HG03139 (cell line): Measurements from ENCODE around the gene THOC1.

ENCODE experiments used
- ATAC-seq: cut with Tn5 transposase; IDR thresholded peaks from one replicate; pipeline ENCODE4 v1.9.1; 2021; ENCODE audit not compliant: unreplicated experiment

THOC1 gene

GRCh38 chr18:275486-275885 is 7.6 kb upstream of the THOC1 start:
- no peak for ATAC-seq

GRCh38 chr18:274313-274712 is 6.5 kb upstream of the THOC1 start:
- ATAC-seq = no peak

- ATAC-seq = no peak
Observed at GRCh38 chr18:273525-273924, 5.7 kb upstream of the THOC1 start.

GRCh38 chr18:272650-273049 is 4.8 kb upstream of the THOC1 start:
- ATAC-seq = no peak

GRCh38 chr18:269480-270095 is 1.7 kb upstream of the THOC1 start:
- ATAC-seq = no peak

- peak; percentile 15 for ATAC-seq
Observed at GRCh38 chr18:267380-267687, 513 bp downstream of the THOC1 start.

GRCh38 chr18:261398-262073 is 6.3 kb downstream of the THOC1 start:
- no peak for ATAC-seq

- ATAC-seq = no peak
Observed at GRCh38 chr18:260547-260946, 7.3 kb downstream of the THOC1 start.

GRCh38 chr18:255171-255570 is 12.7 kb downstream of the THOC1 start:
- no peak for ATAC-seq

GRCh38 chr18:253121-253520 is 14.7 kb downstream of the THOC1 start:
- ATAC-seq = no peak

- ATAC-seq = no peak
Observed at GRCh38 chr18:251572-251971, 16.3 kb downstream of the THOC1 start.

- no peak for ATAC-seq
Observed at GRCh38 chr18:250685-251084, 17.2 kb downstream of the THOC1 start.

GRCh38 chr18:248053-248452 is 19.8 kb downstream of the THOC1 start:
- no peak for ATAC-seq

- no peak for ATAC-seq
Observed at GRCh38 chr18:245282-245847, 22.5 kb downstream of the THOC1 start.

GRCh38 chr18:240175-240574 is 27.7 kb downstream of the THOC1 start:
- no peak for ATAC-seq

- no peak for ATAC-seq
Observed at GRCh38 chr18:231563-231962, 36.3 kb downstream of the THOC1 start.

GRCh38 chr18:228586-228985 is 39.3 kb downstream of the THOC1 start:
- ATAC-seq = no peak

GRCh38 chr18:227902-228301 is 39.9 kb downstream of the THOC1 start:
- no peak for ATAC-seq

GRCh38 chr18:227374-227773 is 40.5 kb downstream of the THOC1 start:
- no peak for ATAC-seq

GRCh38 chr18:225745-226144 is 42.1 kb downstream of the THOC1 start:
- no peak for ATAC-seq

GRCh38 chr18:220708-221107 is 47.1 kb downstream of the THOC1 start:
- ATAC-seq = no peak

GRCh38 chr18:217532-218336 is 50.1 kb downstream of the THOC1 start:
- no peak for ATAC-seq
